Fibroblast of the aortic adventitia (primary cell): ENCODE results near the gene UNC50. TPM values are rescaled to one million over a fixed set of nuclear protein-coding genes. Genes with fewer than 3 reads are reported as not detected.

Experiments
- DNase-seq: peaks from one replicate; pipeline ENCODE4 v3.0.0-alpha.2; 2010; ENCODE audit warnings: low read depth
- H3K4me3 ChIP-seq: 2 replicates; pipeline ENCODE4 v1.5.1; 2011; ENCODE audit warnings: low read depth, mild to moderate bottlenecking, control low read depth, low read length, moderate library complexity
- total RNA-seq: library from RNA; depleted of rRNA; stranded (reverse); fragments of >200 nt; gene quantifications from 2 replicates; pipeline ENCODE4 v1.2.3, GENCODE V29; 2012; ENCODE audit warnings: low replicate concordance
- TF ChIP-seq, protein P1 (sequence below): IDR thresholded peaks from 2 replicates; pipeline ENCODE4 v1.5.1; 2011; ENCODE audit warnings: mild to moderate bottlenecking, low read length, control low read depth, inconsistent platforms; ENCODE audit not compliant: insufficient read depth

The UNC50 gene
- total RNA-seq, 1 donor, result 42.8 TPM

GRCh38 chr2:98663511-98664090, 55.2 kb downstream of the UNC50 start:
- TF ChIP-seq, protein P1, sequence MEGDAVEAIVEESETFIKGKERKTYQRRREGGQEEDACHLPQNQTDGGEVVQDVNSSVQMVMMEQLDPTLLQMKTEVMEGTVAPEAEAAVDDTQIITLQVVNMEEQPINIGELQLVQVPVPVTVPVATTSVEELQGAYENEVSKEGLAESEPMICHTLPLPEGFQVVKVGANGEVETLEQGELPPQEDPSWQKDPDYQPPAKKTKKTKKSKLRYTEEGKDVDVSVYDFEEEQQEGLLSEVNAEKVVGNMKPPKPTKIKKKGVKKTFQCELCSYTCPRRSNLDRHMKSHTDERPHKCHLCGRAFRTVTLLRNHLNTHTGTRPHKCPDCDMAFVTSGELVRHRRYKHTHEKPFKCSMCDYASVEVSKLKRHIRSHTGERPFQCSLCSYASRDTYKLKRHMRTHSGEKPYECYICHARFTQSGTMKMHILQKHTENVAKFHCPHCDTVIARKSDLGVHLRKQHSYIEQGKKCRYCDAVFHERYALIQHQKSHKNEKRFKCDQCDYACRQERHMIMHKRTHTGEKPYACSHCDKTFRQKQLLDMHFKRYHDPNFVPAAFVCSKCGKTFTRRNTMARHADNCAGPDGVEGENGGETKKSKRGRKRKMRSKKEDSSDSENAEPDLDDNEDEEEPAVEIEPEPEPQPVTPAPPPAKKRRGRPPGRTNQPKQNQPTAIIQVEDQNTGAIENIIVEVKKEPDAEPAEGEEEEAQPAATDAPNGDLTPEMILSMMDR, result no peak
- no peak overlapping the region for H3K4me3 ChIP-seq
- no peak for DNase-seq

DNA sequence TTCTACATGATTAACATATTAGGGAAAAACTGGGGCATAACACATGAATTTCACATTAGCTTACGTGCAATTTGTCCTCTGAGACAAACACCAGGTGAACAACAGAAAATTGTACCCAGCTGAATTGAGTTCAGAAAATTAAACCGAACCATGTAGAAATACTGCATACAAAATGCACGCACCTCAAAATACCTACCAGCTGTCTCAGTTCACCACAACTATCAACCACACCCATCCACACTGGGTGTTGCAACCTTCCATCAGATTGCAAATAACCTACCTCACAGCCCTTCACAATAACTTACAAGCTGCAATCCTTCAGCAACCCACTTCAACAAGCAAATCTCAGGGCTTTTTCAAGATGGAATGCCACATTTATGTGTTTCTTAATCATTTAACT, 55.9 kb downstream of the UNC50 start:
- TF ChIP-seq, protein P1, result no peak
- DNase-seq, result peak; percentile 18
- H3K4me3 ChIP-seq, result no peak overlapping the region

GRCh38 chr2:98665677-98666076, 57.3 kb downstream of the UNC50 start:
- TF ChIP-seq, protein P1, result no peak
- DNase-seq, result no peak

More at GRCh38 chr2:98665677-98666076, 57.3 kb downstream of the UNC50 start:
- H3K4me3 ChIP-seq, result no peak overlapping the region

Other genes starting within 250 kb of the UNC50 start
- gene INPP4A, start 163.7 kb upstream of the UNC50 start, total RNA-seq, result 11.2 and 16.2 TPM in 2 replicates
- 15.0 and 22.6 TPM in 2 replicates for gene COA5, start 77 bp upstream of the UNC50 start, total RNA-seq
- 0.36 and 0.74 TPM in 2 replicates for gene MGAT4A, start 122.5 kb downstream of the UNC50 start, total RNA-seq